ENCODE data around the gene PHF1.
"Not testable (repeated sequence)": the region's sequence is repeated elsewhere in the genome, so short reads cannot be mapped to it uniquely, and the experiment has no call there.

PHF1 gene

GRCh38 chr6:33410711-33411631 is at the start of gene PHF1:
Gene PHF1 (plus strand): TSS chr6:33411014. CDS start chr6:33412264, 1,250 bp downstream.
- DNase-seq = peak; percentile 68

- DNase-seq = not testable (repeated sequence)
Observed at GRCh38 chr6:33363486-33363885, 47.3 kb upstream of the PHF1 start.

- DNase-seq = peak; percentile 77
Observed at GRCh38 chr6:33364475-33365205, 46.2 kb upstream of the PHF1 start.

- DNase-seq = not testable (repeated sequence)
Observed at GRCh38 chr6:33365206-33365971, 45.4 kb upstream of the PHF1 start.

GRCh38 chr6:33367009-33367714 is 43.7 kb upstream of the PHF1 start:
- DNase-seq = no peak

GRCh38 chr6:33367715-33368025 is 43.1 kb upstream of the PHF1 start:
- DNase-seq = not testable (repeated sequence)

- not testable (repeated sequence) for DNase-seq
Observed at GRCh38 chr6:33371901-33372300, 38.9 kb upstream of the PHF1 start.

GRCh38 chr6:33372526-33373123 is 38.2 kb upstream of the PHF1 start:
- no peak for DNase-seq

GRCh38 chr6:33373960-33374910 is 36.6 kb upstream of the PHF1 start:
- peak; percentile 43 for DNase-seq

- peak; percentile 74 for DNase-seq
Observed at GRCh38 chr6:33375143-33375671, 35.6 kb upstream of the PHF1 start.

- no peak for DNase-seq
Observed at GRCh38 chr6:33377171-33377570, 33.6 kb upstream of the PHF1 start.

GRCh38 chr6:33379184-33379583 is 31.6 kb upstream of the PHF1 start:
- not testable (repeated sequence) for DNase-seq

- no peak for DNase-seq
Observed at GRCh38 chr6:33380272-33380981, 30.4 kb upstream of the PHF1 start.

GRCh38 chr6:33383427-33384185 is 27.2 kb upstream of the PHF1 start:
- no peak for DNase-seq

GRCh38 chr6:33384581-33385020 is 26.2 kb upstream of the PHF1 start:
- DNase-seq = peak; percentile 21

- DNase-seq = no peak
Observed at GRCh38 chr6:33390173-33390572, 20.6 kb upstream of the PHF1 start.

- no peak for DNase-seq
Observed at GRCh38 chr6:33390767-33391277, 20.0 kb upstream of the PHF1 start.

- peak; percentile 100 for DNase-seq
Observed at GRCh38 chr6:33391278-33391921, 19.4 kb upstream of the PHF1 start, which contains the start of gene KIFC1. Gene KIFC1 (plus strand): TSS chr6:33391823. CDS start chr6:33391986, 163 bp downstream.
